HEK293 (cell line): ENCODE data around the gene METTL6.

Experiments used
- CTCF ChIA-PET: fragments of 350-600 bp; formaldehyde crosslinking; extraction: SDS; loops from one replicate; lab custom pipeline; 2021; ENCODE audit warnings: antibody characterized with exemption; lab: Yijun Ruan, JAX
- POLR2A ChIA-PET: fragments of 300-600 bp; formaldehyde crosslinking; extraction: SDS; loops from one replicate; lab custom pipeline; 2020; ENCODE audit warnings: antibody characterized with exemption, inconsistent platforms; lab: Yijun Ruan, JAX
- H3K27ac ChIP-seq: fragments of 200-500 bp; sonication (Bioruptor generic); 2 replicates; pipeline ENCODE4 v1.5.1; 2014; ENCODE audit warnings: low read depth, low read length, control low read depth, inconsistent platforms; ENCODE audit errors: extremely low read depth
- H3K36me3 ChIP-seq, 2 experiments: fragments of 200-500 bp in 1 of 2; sonication (Bioruptor generic) in 1 of 2; 1 replicate in 1 of 2; 2 replicates in 1 of 2; pipeline ENCODE4 v1.5.1; 2014 to 2017; ENCODE audit warnings: inconsistent platforms in 2 of 2, low read length in 2 of 2; ENCODE audit not compliant: control insufficient read depth in 2 of 2, insufficient read depth in 1 of 2
- H3K4me1 ChIP-seq: fragments of 200-500 bp; sonication (Bioruptor generic); 2 replicates; pipeline ENCODE4 v1.5.1; 2014; ENCODE audit warnings: mild to moderate bottlenecking, low read length, inconsistent platforms; ENCODE audit not compliant: control insufficient read depth, insufficient read depth
- H3K4me3 ChIP-seq: 2 replicates; pipeline ENCODE4 v1.5.1; 2011; ENCODE audit warnings: low read depth, mild to moderate bottlenecking, control low read depth, low read length, moderate library complexity
- H3K9me3 ChIP-seq: fragments of 200-500 bp; sonication (Bioruptor generic); 2 replicates; pipeline ENCODE4 v1.5.1; 2014; ENCODE audit warnings: low read depth, low read length, inconsistent platforms; ENCODE audit not compliant: control insufficient read depth, insufficient read depth
- PRDM1 ChIP-seq: fragments of 450-650 bp; formaldehyde crosslinking; IDR thresholded peaks from 2 replicates; pipeline ENCODE4; 2016; ENCODE audit warnings: missing biosample characterization, missing genetic modification characterization
- ZNF121 ChIP-seq: fragments of 450-650 bp; formaldehyde crosslinking; IDR thresholded peaks from 2 replicates; pipeline ENCODE4 v1.5.1; 2016; ENCODE audit warnings: missing biosample characterization, missing genetic modification characterization
- ZNF221 ChIP-seq: fragments of 450-650 bp; formaldehyde crosslinking; IDR thresholded peaks from 2 replicates; pipeline ENCODE4 v1.5.1; 2017; ENCODE audit warnings: missing biosample characterization, missing genetic modification characterization, borderline replicate concordance
- ZNF302 ChIP-seq: fragments of 450-650 bp; formaldehyde crosslinking; IDR thresholded peaks from 2 replicates; pipeline ENCODE4 v1.5.1; 2016; ENCODE audit warnings: missing biosample characterization, missing genetic modification characterization, low read depth
- ZNF354C ChIP-seq: fragments of 450-650 bp; formaldehyde crosslinking; IDR thresholded peaks from 2 replicates; pipeline ENCODE4 v1.5.1; 2016; ENCODE audit warnings: missing biosample characterization, missing genetic modification characterization, low read depth, borderline replicate concordance
- ZNF366 ChIP-seq: fragments of 450-650 bp; formaldehyde crosslinking; conservative IDR thresholded peaks from 2 replicates; pipeline ENCODE4 v1.5.1; 2016; ENCODE audit warnings: missing biosample characterization, missing genetic modification characterization
- ZNF510 ChIP-seq: fragments of 450-650 bp; formaldehyde crosslinking; IDR thresholded peaks from 2 replicates; pipeline ENCODE4 v1.5.1; 2018; ENCODE audit warnings: mild to moderate bottlenecking, missing genetic modification characterization, missing biosample characterization; ENCODE audit not compliant: insufficient replicate concordance
- ZNF664 ChIP-seq: fragments of 450-650 bp; formaldehyde crosslinking; IDR thresholded peaks from 2 replicates; pipeline ENCODE4 v1.5.1; 2016; ENCODE audit warnings: missing biosample characterization, missing genetic modification characterization
- ZNF747 ChIP-seq: fragments of 450-650 bp; formaldehyde crosslinking; IDR thresholded peaks from 2 replicates; pipeline ENCODE4 v1.5.1; 2016; ENCODE audit warnings: missing biosample characterization, missing genetic modification characterization
- ZNF777 ChIP-seq: fragments of 450-650 bp; formaldehyde crosslinking; IDR thresholded peaks from 2 replicates; pipeline ENCODE4 v1.5.1; 2017; ENCODE audit warnings: missing biosample characterization, missing genetic modification characterization, borderline replicate concordance
- TF ChIP-seq, protein P1 (sequence below): fragments of 450-650 bp; formaldehyde crosslinking; IDR thresholded peaks from 2 replicates; pipeline ENCODE4 v1.5.1; 2016; ENCODE audit warnings: missing biosample characterization, missing genetic modification characterization
- TF ChIP-seq, protein P2 (sequence below): fragments of 450-650 bp; formaldehyde crosslinking; conservative IDR thresholded peaks from 2 replicates; pipeline ENCODE4 v1.5.1; 2016; ENCODE audit warnings: low read depth, missing biosample characterization, missing genetic modification characterization
- TF ChIP-seq, protein P3 (sequence below): fragments of 450-650 bp; formaldehyde crosslinking; IDR thresholded peaks from 2 replicates; pipeline ENCODE4 v1.5.1; 2017; ENCODE audit warnings: missing biosample characterization, missing genetic modification characterization
- TF ChIP-seq, protein P4 (sequence below): fragments of 450-650 bp; formaldehyde crosslinking; IDR thresholded peaks from 2 replicates; pipeline ENCODE4 v1.5.1; 2016; ENCODE audit warnings: missing biosample characterization, missing genetic modification characterization

The METTL6 gene

DNA sequence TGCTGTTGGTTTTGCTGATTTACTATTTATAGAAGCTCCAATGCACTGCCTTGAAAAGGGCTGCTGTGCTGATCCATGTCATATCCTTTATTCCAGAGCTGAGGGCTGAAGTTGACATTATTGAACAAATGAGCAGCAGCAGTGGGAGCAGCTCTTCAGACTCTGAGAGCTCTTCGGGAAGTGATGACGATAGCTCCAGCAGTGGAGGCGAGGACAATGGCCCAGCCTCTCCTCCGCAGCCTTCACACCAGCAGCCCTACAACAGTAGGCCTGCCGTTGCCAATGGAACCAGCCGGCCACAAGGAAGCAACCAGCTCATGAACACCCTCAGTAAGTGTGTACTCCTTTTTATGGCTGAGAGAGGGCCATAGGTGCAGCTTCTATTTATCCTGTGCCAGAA lies 8.9 kb upstream of the METTL6 start:
- peaks cover 74 to 95% of the 10 kb centered on the region in 2 experiments for H3K36me3 ChIP-seq

DNA sequence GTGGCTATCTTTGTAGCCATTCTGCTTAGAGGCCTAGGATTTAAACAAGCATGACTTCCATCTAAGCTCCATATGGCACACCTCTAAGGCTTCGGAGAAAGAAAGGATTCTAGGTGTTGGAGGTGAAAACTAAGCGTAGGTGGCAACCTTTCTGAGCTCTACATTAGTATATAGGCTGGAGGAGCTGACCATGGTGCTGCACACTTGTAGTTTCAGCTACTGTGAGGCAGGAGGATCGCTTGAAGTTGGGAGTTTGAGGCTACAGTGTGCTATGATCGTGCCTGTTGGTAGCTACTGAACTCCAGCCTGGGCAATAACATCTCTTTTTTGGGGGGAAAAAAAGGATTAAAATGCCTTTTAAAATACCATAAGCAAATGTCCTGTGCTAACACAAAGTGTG lies 7.4 kb upstream of the METTL6 start:
- peaks cover 64 to 91% of the 10 kb centered on the region in 2 experiments for H3K36me3 ChIP-seq
- POLR2A ChIA-PET: interaction anchor here (0.9 kb wide), 1 partner anchor 10 kb away, joined by 3 read pairs; no protein-coding TSS in a partner anchor

More for the DNA sequence above, 8.9 kb upstream of the METTL6 start:
- no peaks in the 10 kb centered on the region for H3K9me3 ChIP-seq
- POLR2A ChIA-PET: no interaction called here
- no peak overlapping the region for H3K27ac ChIP-seq
- CTCF ChIA-PET: interaction anchor here (1.4 kb wide), 1 partner anchor 99 kb away, joined by 3 read pairs; no protein-coding TSS in a partner anchor
- H3K4me1 ChIP-seq: no peaks in the 10 kb centered on the region
- no peak for TF ChIP-seq ZNF777 (tag by site-specific recombination)
- TF ChIP-seq ZNF366: no peak
- TF ChIP-seq ZNF302: no peak
- TF ChIP-seq, protein P1, sequence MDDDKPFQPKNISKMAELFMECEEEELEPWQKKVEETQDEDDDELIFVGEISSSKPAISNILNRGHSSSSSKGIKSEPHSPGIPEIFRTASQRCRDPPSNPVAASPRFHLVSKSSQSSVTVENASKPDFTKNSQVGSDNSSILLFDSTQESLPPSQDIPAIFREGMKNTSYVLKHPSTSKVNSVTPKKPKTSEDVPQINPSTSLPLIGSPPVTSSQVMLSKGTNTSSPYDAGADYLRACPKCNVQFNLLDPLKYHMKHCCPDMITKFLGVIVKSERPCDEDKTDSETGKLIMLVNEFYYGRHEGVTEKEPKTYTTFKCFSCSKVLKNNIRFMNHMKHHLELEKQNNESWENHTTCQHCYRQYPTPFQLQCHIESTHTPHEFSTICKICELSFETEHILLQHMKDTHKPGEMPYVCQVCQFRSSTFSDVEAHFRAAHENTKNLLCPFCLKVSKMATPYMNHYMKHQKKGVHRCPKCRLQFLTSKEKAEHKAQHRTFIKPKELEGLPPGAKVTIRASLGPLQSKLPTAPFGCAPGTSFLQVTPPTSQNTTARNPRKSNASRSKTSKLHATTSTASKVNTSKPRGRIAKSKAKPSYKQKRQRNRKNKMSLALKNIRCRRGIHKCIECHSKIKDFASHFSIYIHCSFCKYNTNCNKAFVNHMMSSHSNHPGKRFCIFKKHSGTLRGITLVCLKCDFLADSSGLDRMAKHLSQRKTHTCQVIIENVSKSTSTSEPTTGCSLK: no peak
- no peak for TF ChIP-seq ZNF354C (tag by site-specific recombination)
- TF ChIP-seq ZNF747 (tag by site-specific recombination): no peak
- no peak for TF ChIP-seq ZNF121
- no peak for TF ChIP-seq ZNF510 (tag by site-specific recombination)
- TF ChIP-seq, protein P2, sequence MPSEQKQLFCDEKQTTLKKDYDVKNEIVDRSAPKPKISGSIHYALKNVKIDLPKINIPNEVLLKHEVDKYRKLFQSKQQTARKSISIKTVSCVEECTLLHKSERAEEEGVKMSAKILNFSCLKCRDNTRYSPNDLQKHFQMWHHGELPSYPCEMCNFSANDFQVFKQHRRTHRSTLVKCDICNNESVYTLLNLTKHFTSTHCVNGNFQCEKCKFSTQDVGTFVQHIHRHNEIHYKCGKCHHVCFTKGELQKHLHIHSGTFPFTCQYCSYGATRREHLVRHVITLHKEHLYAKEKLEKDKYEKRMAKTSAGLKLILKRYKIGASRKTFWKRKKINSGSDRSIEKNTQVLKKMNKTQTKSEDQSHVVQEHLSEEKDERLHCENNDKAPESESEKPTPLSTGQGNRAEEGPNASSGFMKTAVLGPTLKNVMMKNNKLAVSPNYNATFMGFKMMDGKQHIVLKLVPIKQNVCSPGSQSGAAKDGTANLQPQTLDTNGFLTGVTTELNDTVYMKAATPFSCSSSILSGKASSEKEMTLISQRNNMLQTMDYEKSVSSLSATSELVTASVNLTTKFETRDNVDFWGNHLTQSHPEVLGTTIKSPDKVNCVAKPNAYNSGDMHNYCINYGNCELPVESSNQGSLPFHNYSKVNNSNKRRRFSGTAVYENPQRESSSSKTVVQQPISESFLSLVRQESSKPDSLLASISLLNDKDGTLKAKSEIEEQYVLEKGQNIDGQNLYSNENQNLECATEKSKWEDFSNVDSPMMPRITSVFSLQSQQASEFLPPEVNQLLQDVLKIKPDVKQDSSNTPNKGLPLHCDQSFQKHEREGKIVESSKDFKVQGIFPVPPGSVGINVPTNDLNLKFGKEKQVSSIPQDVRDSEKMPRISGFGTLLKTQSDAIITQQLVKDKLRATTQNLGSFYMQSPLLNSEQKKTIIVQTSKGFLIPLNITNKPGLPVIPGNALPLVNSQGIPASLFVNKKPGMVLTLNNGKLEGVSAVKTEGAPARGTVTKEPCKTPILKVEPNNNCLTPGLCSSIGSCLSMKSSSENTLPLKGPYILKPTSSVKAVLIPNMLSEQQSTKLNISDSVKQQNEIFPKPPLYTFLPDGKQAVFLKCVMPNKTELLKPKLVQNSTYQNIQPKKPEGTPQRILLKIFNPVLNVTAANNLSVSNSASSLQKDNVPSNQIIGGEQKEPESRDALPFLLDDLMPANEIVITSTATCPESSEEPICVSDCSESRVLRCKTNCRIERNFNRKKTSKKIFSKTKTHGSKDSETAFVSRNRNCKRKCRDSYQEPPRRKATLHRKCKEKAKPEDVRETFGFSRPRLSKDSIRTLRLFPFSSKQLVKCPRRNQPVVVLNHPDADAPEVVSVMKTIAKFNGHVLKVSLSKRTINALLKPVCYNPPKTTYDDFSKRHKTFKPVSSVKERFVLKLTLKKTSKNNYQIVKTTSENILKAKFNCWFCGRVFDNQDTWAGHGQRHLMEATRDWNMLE (tag by site-specific recombination): no peak
- TF ChIP-seq ZNF221 (tag by site-specific recombination): no peak
- TF ChIP-seq, protein P3, sequence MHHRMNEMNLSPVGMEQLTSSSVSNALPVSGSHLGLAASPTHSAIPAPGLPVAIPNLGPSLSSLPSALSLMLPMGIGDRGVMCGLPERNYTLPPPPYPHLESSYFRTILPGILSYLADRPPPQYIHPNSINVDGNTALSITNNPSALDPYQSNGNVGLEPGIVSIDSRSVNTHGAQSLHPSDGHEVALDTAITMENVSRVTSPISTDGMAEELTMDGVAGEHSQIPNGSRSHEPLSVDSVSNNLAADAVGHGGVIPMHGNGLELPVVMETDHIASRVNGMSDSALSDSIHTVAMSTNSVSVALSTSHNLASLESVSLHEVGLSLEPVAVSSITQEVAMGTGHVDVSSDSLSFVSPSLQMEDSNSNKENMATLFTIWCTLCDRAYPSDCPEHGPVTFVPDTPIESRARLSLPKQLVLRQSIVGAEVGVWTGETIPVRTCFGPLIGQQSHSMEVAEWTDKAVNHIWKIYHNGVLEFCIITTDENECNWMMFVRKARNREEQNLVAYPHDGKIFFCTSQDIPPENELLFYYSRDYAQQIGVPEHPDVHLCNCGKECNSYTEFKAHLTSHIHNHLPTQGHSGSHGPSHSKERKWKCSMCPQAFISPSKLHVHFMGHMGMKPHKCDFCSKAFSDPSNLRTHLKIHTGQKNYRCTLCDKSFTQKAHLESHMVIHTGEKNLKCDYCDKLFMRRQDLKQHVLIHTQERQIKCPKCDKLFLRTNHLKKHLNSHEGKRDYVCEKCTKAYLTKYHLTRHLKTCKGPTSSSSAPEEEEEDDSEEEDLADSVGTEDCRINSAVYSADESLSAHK: no peak
- H3K4me3 ChIP-seq: no peak overlapping the region

More for the DNA sequence above, 7.4 kb upstream of the METTL6 start:
- Histone ChIP-seq H3K4me1 (no peaks in the 10 kb centered on the region), H3K27ac (no peak overlapping the region), H3K9me3 (no peaks in the 10 kb centered on the region), H3K4me3 (no peak overlapping the region)
- no peak for TF ChIP-seq PRDM1
- TF ChIP-seq ZNF664 (tag by site-specific recombination): no peak
- TF ChIP-seq, protein P4, sequence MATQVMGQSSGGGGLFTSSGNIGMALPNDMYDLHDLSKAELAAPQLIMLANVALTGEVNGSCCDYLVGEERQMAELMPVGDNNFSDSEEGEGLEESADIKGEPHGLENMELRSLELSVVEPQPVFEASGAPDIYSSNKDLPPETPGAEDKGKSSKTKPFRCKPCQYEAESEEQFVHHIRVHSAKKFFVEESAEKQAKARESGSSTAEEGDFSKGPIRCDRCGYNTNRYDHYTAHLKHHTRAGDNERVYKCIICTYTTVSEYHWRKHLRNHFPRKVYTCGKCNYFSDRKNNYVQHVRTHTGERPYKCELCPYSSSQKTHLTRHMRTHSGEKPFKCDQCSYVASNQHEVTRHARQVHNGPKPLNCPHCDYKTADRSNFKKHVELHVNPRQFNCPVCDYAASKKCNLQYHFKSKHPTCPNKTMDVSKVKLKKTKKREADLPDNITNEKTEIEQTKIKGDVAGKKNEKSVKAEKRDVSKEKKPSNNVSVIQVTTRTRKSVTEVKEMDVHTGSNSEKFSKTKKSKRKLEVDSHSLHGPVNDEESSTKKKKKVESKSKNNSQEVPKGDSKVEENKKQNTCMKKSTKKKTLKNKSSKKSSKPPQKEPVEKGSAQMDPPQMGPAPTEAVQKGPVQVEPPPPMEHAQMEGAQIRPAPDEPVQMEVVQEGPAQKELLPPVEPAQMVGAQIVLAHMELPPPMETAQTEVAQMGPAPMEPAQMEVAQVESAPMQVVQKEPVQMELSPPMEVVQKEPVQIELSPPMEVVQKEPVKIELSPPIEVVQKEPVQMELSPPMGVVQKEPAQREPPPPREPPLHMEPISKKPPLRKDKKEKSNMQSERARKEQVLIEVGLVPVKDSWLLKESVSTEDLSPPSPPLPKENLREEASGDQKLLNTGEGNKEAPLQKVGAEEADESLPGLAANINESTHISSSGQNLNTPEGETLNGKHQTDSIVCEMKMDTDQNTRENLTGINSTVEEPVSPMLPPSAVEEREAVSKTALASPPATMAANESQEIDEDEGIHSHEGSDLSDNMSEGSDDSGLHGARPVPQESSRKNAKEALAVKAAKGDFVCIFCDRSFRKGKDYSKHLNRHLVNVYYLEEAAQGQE (tag by site-specific recombination): peak; percentile 91
- CTCF ChIA-PET: no interaction called here
